H9 (cell line): ENCODE data around the gene MGRN1. TPM values are rescaled to one million over a fixed set of nuclear protein-coding genes. Genes with fewer than 3 reads are reported as not detected.

Experiments
- DNase-seq: peaks from one replicate; pipeline ENCODE4 v3.0.0-alpha.2; 2017
- H2AFZ ChIP-seq: one replicate; pipeline ENCODE4 v1.6.1; 2013; ENCODE audit warnings: mild to moderate bottlenecking, low read length, control low read depth, moderate library complexity
- H2AK5ac ChIP-seq: 2 replicates; pipeline ENCODE4 v1.6.1; 2013; ENCODE audit warnings: low read length, control low read depth, mixed read lengths; ENCODE audit not compliant: insufficient read length
- H2BK120ac ChIP-seq: one replicate; pipeline ENCODE4 v1.6.1; 2013; ENCODE audit warnings: low read depth, mild to moderate bottlenecking, low read length, control low read depth, inconsistent platforms; ENCODE audit not compliant: poor library complexity, severe bottlenecking
- H2BK12ac ChIP-seq: 2 replicates; pipeline ENCODE4 v1.6.1; 2013; ENCODE audit warnings: low read length, control low read depth, mixed read lengths, low read depth; ENCODE audit not compliant: insufficient read length
- H2BK15ac ChIP-seq: 2 replicates; pipeline ENCODE4 v1.6.1; 2013; ENCODE audit warnings: low read depth, low read length, control low read depth
- H2BK20ac ChIP-seq: one replicate; pipeline ENCODE4 v1.6.1; 2013; ENCODE audit warnings: low read depth, mild to moderate bottlenecking, low read length, control low read depth, inconsistent platforms; ENCODE audit not compliant: poor library complexity, severe bottlenecking
- H2BK5ac ChIP-seq: 2 replicates; pipeline ENCODE4 v1.6.1; 2013; ENCODE audit warnings: low read length, control low read depth, mixed read lengths; ENCODE audit not compliant: insufficient read length
- H3K14ac ChIP-seq: 2 replicates; pipeline ENCODE4 v1.6.1; 2013; ENCODE audit warnings: low read length, control low read depth; ENCODE audit not compliant: insufficient read depth
- H3K18ac ChIP-seq: 2 replicates; pipeline ENCODE4 v1.6.1; 2013; ENCODE audit warnings: low read depth, mild to moderate bottlenecking, mixed read lengths, low read length, control low read depth; ENCODE audit not compliant: insufficient read length
- H3K23ac ChIP-seq: 2 replicates; pipeline ENCODE4 v1.6.1; 2013; ENCODE audit warnings: low read length, control low read depth, mixed read lengths, low read depth; ENCODE audit not compliant: insufficient read length
- H3K23me2 ChIP-seq: 2 replicates; pipeline ENCODE4 v1.6.1; 2013; ENCODE audit warnings: low read depth, mild to moderate bottlenecking, mixed read lengths, low read length, control low read depth; ENCODE audit not compliant: insufficient read length, poor library complexity, severe bottlenecking
- H3K27ac ChIP-seq: 2 replicates; pipeline ENCODE4 v1.5.1; 2013; ENCODE audit warnings: low read length, control low read depth, mixed read lengths, low read depth; ENCODE audit not compliant: insufficient read length
- H3K27me3 ChIP-seq: 2 replicates; pipeline ENCODE4 v1.6.1; 2013; ENCODE audit warnings: low read length, control low read depth, inconsistent platforms; ENCODE audit not compliant: insufficient read depth
- H3K4ac ChIP-seq: 2 replicates; pipeline ENCODE4 v1.6.1; 2013; ENCODE audit warnings: low read depth, mild to moderate bottlenecking, control low read depth, inconsistent platforms, low read length, moderate library complexity
- H3K4me1 ChIP-seq: 2 replicates; pipeline ENCODE4 v1.6.1; 2013; ENCODE audit warnings: low read length, control low read depth, inconsistent platforms; ENCODE audit not compliant: insufficient read depth
- H3K4me2 ChIP-seq: 2 replicates; pipeline ENCODE4 v1.6.1; 2013; ENCODE audit warnings: low read length, control low read depth, mixed read lengths; ENCODE audit not compliant: insufficient read length, insufficient read depth
- H3K56ac ChIP-seq: 2 replicates; pipeline ENCODE4 v1.6.1; 2013; ENCODE audit warnings: low read depth, mild to moderate bottlenecking, mixed read lengths, low read length, control low read depth; ENCODE audit not compliant: insufficient read length
- H3K79me1 ChIP-seq: 2 replicates; pipeline ENCODE4 v1.6.1; 2013; ENCODE audit warnings: low read depth, mild to moderate bottlenecking, moderate library complexity, low read length, control low read depth, inconsistent platforms; ENCODE audit not compliant: insufficient read depth, poor library complexity, severe bottlenecking
- H3K79me2 ChIP-seq: 2 replicates; pipeline ENCODE4 v1.6.1; 2013; ENCODE audit warnings: low read length, control low read depth, inconsistent platforms; ENCODE audit not compliant: insufficient read depth
- H3K9ac ChIP-seq: 2 replicates; pipeline ENCODE4 v1.6.1; 2013; ENCODE audit warnings: low read length, control low read depth, mixed read lengths; ENCODE audit not compliant: insufficient read length; ENCODE audit errors: extremely low read depth
- H3K9me3 ChIP-seq: one replicate; pipeline ENCODE4 v1.6.1; 2013; ENCODE audit warnings: low read depth, low read length, inconsistent platforms; ENCODE audit not compliant: control insufficient read depth
- H3T11ph ChIP-seq: one replicate; pipeline ENCODE4 v1.6.1; 2013; ENCODE audit warnings: mild to moderate bottlenecking, low read length, control low read depth, inconsistent platforms
- H4K20me1 ChIP-seq: one replicate; pipeline ENCODE4 v1.6.1; 2013; ENCODE audit not compliant: control insufficient read depth, insufficient read length, insufficient read depth
- H4K5ac ChIP-seq: 2 replicates; pipeline ENCODE4 v1.6.1; 2013; ENCODE audit warnings: low read depth, mild to moderate bottlenecking, mixed read lengths, low read length, control low read depth; ENCODE audit not compliant: insufficient read length
- H4K8ac ChIP-seq: replicated peaks from 2 replicates; pipeline ENCODE4 v1.6.1; 2013; ENCODE audit warnings: low read length, control low read depth, mixed read lengths, low read depth; ENCODE audit not compliant: insufficient read length
- H4K91ac ChIP-seq: 2 replicates; pipeline ENCODE4 v1.6.1; 2013; ENCODE audit warnings: low read depth, mild to moderate bottlenecking, moderate library complexity, mixed read lengths, low read length, control low read depth; ENCODE audit not compliant: insufficient read length
- H3K27ac Mint-ChIP-seq, 3 experiments: 2 replicates in 2 of 3; 3 replicates in 1 of 3; pipeline ENCODE4 v1.8.0; 2020 to 2021; ENCODE audit warnings: mixed read lengths in 3 of 3, mild to moderate bottlenecking in 1 of 3, moderate library complexity in 1 of 3
- H3K27me3 Mint-ChIP-seq: 2 replicates; pipeline ENCODE4 v1.8.0; 2021; ENCODE audit warnings: low read depth, mild to moderate bottlenecking, moderate library complexity, mixed read lengths
- H3K36me3 Mint-ChIP-seq, 3 experiments: 2 replicates in 2 of 3; 3 replicates in 1 of 3; pipeline ENCODE4 v1.8.0; 2020 to 2021; ENCODE audit warnings: low read depth in 3 of 3, mixed read lengths in 3 of 3; ENCODE audit not compliant: insufficient read depth in 1 of 3
- H3K4me1 Mint-ChIP-seq, 2 experiments: 2 replicates each; pipeline ENCODE4 v1.8.0; 2020; ENCODE audit warnings: mixed read lengths in 2 of 2
- H3K4me3 Mint-ChIP-seq, 2 experiments: 2 replicates in 1 of 2; 3 replicates in 1 of 2; pipeline ENCODE4 v1.8.0; 2020 to 2021; ENCODE audit warnings: mild to moderate bottlenecking in 2 of 2, mixed read lengths in 2 of 2, moderate library complexity in 1 of 2
- H3K9me3 Mint-ChIP-seq, 2 experiments: 2 replicates in 1 of 2; 3 replicates in 1 of 2; pipeline ENCODE4 v1.8.0; 2020; ENCODE audit warnings: mild to moderate bottlenecking in 2 of 2, mixed read lengths in 2 of 2, moderate library complexity in 1 of 2
- CTCF ChIP-seq: fragments of 200-600 bp; sonication (generic); conservative IDR thresholded peaks from 3 replicates; pipeline ENCODE4 v1.8.0; 2021; ENCODE audit warnings: antibody characterized with exemption, mild to moderate bottlenecking
- WGBS: extraction: QIAGEN DNeasy Blood & Tissue Kit; methylation state at CpG from one replicate; pipeline ENCODE4 v1.1.7; 2013; ENCODE audit warnings: missing lambda C conversion rate, low lambda C conversion rate, mixed read lengths; ENCODE audit not compliant: insufficient read length; ENCODE audit errors: extremely low coverage; 5-methylcytosine and 5-hydroxymethylcytosine counted together
- total RNA-seq: library from RNA; stranded (reverse); gene quantifications from 2 replicates; pipeline ENCODE4 v1.2.1, GENCODE V29; 2021

Gene MGRN1
- total RNA-seq, 1 experiment from 2014 or later: 91.6 TPM

- TF ChIP-seq CTCF: no peak
- peaks cover 6% of the 10 kb centered on the region for H3K79me1 ChIP-seq
- no peak overlapping the region for H3K9ac ChIP-seq
- no peak overlapping the region for H3K56ac ChIP-seq
- no peak overlapping the region for H2BK120ac ChIP-seq
- H3K4ac ChIP-seq: no peak overlapping the region
- Mint-ChIP-seq H3K4me1 (peaks cover 4 to 6% of the 10 kb centered on the region in 2 experiments; a peak in 3 of 4 replicates), H3K4me3 (no peak overlapping the region), H3K36me3 (peaks cover 3 to 52% (median 38%) of the 10 kb centered on the region in 3 experiments; a peak in 6 of 7 replicates), H3K9me3 (no peaks in the 10 kb centered on the region; a peak in 1 of 5 replicates), H3K27ac (peak overlapping the region; percentile 8 to 63 (median 36); a peak in 6 of 7 replicates), H3K27me3 (no peaks in the 10 kb centered on the region)
- H2BK12ac ChIP-seq: no peak overlapping the region
- no peak overlapping the region for H3K4me2 ChIP-seq
- H3K27me3 ChIP-seq: no peaks in the 10 kb centered on the region
- no peak overlapping the region for H3K23ac ChIP-seq
- no peak overlapping the region for H2BK15ac ChIP-seq
- no peaks in the 10 kb centered on the region for H4K20me1 ChIP-seq
- H4K91ac ChIP-seq: no peak overlapping the region
- H4K5ac ChIP-seq: no peak overlapping the region
- H3T11ph ChIP-seq: no peak overlapping the region
- H2AK5ac ChIP-seq: no peak overlapping the region
- H4K8ac ChIP-seq: no peak overlapping the region
- H3K23me2 ChIP-seq: no peaks in the 10 kb centered on the region
- no peak overlapping the region for H3K18ac ChIP-seq
- no peak overlapping the region for H2BK5ac ChIP-seq
- no peak overlapping the region for H2AFZ ChIP-seq
- H3K4me1 ChIP-seq: no peaks in the 10 kb centered on the region
- DNase-seq: no peak
- H2BK20ac ChIP-seq: no peak overlapping the region
- peaks cover 4% of the 10 kb centered on the region; the same call in 1 of the 2 replicates for H3K79me2 ChIP-seq
- H3K27ac ChIP-seq: no peak overlapping the region
- no peaks in the 10 kb centered on the region for H3K9me3 ChIP-seq
- WGBS: no CpG with 5 or more reads among the region's 8 CpGs
- H3K14ac ChIP-seq: no peak overlapping the region
Observed at GRCh38 chr16:4728676-4729075, 104.0 kb downstream of the MGRN1 start.
